HCT116 (cell line): ENCODE results near the gene GALNT2. TPM values are rescaled to one million over a fixed set of nuclear protein-coding genes. Genes with fewer than 3 reads are reported as not detected.

Source experiments
- ATAC-seq: fragments of 200-7000 bp; cut with Tn5 transposase; 2 replicates; pipeline ENCODE4 v1.9.1; 2020; ENCODE audit warnings: mild to moderate bottlenecking, moderate library complexity
- BruUV-seq: library from RNA; stranded (reverse); fragments of 400-500 nt; replicated peaks from 2 replicates; lab custom pipeline; 2021; lab: Mats Ljungman, UMichigan
- CTCF ChIA-PET: fragments of 300-600 bp; sonication (Branson Sonifier 250); formaldehyde crosslinking; loops from one replicate; lab custom pipeline; 2021; ENCODE audit warnings: antibody characterized with exemption; lab: Charles Lee
- POLR2A ChIA-PET: fragments of 300-600, 350-600 bp; sonication (Branson Sonifier 250); formaldehyde crosslinking; loops from one replicate; lab custom pipeline; 2021; ENCODE audit warnings: antibody characterized with exemption; lab: Charles Lee
- RAD21 ChIA-PET, 2 experiments: fragments of 300-600 bp; sonication (Branson Sonifier 250); formaldehyde crosslinking; loops; one replicate each; lab custom pipeline; 2023; ENCODE audit warnings: low total read pairs in 2 of 2; ENCODE audit not compliant: uncharacterized antibody in 2 of 2, unreplicated experiment in 2 of 2, low non-redundant PET in 1 of 2; lab: Charles Lee
- DNase-seq: peaks from one replicate; pipeline ENCODE4 v3.0.0-alpha.2; 2010; ENCODE audit warnings: low read depth, low spot score
- H2AFZ ChIP-seq: fragments of 200-600 bp; shearing (Covaris generic), sonication (generic); 2 replicates; pipeline ENCODE4 v1.6.1; 2017; ENCODE audit warnings: low read depth, mixed run types, mixed read lengths, antibody characterized with exemption, low read length; ENCODE audit not compliant: poor library complexity, severe bottlenecking
- H3K27ac ChIP-seq: 2 replicates; pipeline ENCODE4 v1.5.1; 2012; ENCODE audit warnings: low read depth, low read length
- H3K27me3 ChIP-seq: fragments of 200-600 bp; sonication (generic); 2 replicates; pipeline ENCODE4 v1.6.1; 2016; ENCODE audit warnings: mixed run types, low read length, mixed read lengths; ENCODE audit not compliant: insufficient read depth
- H3K36me3 ChIP-seq, 2 experiments: fragments of 200-500 bp in 1 of 2; fragments of 200-600 bp in 1 of 2; sonication (Bioruptor generic) in 1 of 2; sonication (generic) in 1 of 2; 2 replicates each; pipeline versions ENCODE4 v1.5.1 to v1.6.1; 2014 to 2016; ENCODE audit warnings: low read length in 2 of 2, inconsistent platforms in 1 of 2, mixed read lengths in 1 of 2, mixed run types in 1 of 2; ENCODE audit not compliant: insufficient read depth in 2 of 2, control insufficient read depth in 1 of 2
- H3K4me1 ChIP-seq, 2 experiments: fragments of 200-600 bp in 1 of 2; sonication (generic) in 1 of 2; 2 replicates each; pipeline versions ENCODE4 v1.5.1 to v1.6.1; 2012 to 2017; ENCODE audit warnings: low read length in 2 of 2, inconsistent platforms in 1 of 2, mild to moderate bottlenecking in 1 of 2, mixed read lengths in 1 of 2, mixed run types in 1 of 2, moderate library complexity in 1 of 2; ENCODE audit not compliant: insufficient read depth in 2 of 2, control insufficient read depth in 1 of 2
- H3K4me2 ChIP-seq: fragments of 200-600 bp; sonication (generic); 2 replicates; pipeline ENCODE4 v1.6.1; 2017; ENCODE audit warnings: mixed run types, low read length, mixed read lengths
- H3K4me3 ChIP-seq, 2 experiments: fragments of 200-600 bp in 1 of 2; sonication (generic) in 1 of 2; replicated peaks in 1 of 2; 2 replicates each; pipeline ENCODE4 v1.5.1; 2011 to 2016; ENCODE audit warnings: low read length in 2 of 2, control low read depth in 1 of 2, low read depth in 1 of 2, mild to moderate bottlenecking in 1 of 2, mixed read lengths in 1 of 2, mixed run types in 1 of 2
- H3K79me2 ChIP-seq: fragments of 200-600 bp; sonication (generic); 2 replicates; pipeline ENCODE4 v1.6.1; 2017; ENCODE audit warnings: mild to moderate bottlenecking, mixed run types, low read length, moderate library complexity, mixed read lengths; ENCODE audit not compliant: insufficient read depth
- H3K9ac ChIP-seq: fragments of 200-600 bp; sonication (generic); 2 replicates; pipeline ENCODE4 v1.6.1; 2016; ENCODE audit warnings: low read length, mixed read lengths
- H3K9me2 ChIP-seq: fragments of 200-600 bp; sonication (generic), shearing (Covaris generic); 2 replicates; pipeline ENCODE4 v1.6.1; 2017; ENCODE audit warnings: mixed run types, mild to moderate bottlenecking, moderate library complexity; ENCODE audit not compliant: insufficient read depth
- H3K9me3 ChIP-seq, 2 experiments: fragments of 200-500 bp in 1 of 2; fragments of 200-600 bp in 1 of 2; sonication (Bioruptor generic) in 1 of 2; sonication (generic) in 1 of 2; 2 replicates each; pipeline ENCODE4 v1.6.1; 2014 to 2017; ENCODE audit warnings: low read length in 2 of 2, mixed read lengths in 2 of 2, inconsistent platforms in 1 of 2, low read depth in 1 of 2, mild to moderate bottlenecking in 1 of 2, mixed run types in 1 of 2, moderate library complexity in 1 of 2; ENCODE audit not compliant: control insufficient read depth in 1 of 2, insufficient read depth in 1 of 2
- H4K20me1 ChIP-seq: fragments of 200-600 bp; sonication (generic), shearing (Covaris generic); 2 replicates; pipeline ENCODE4 v1.6.1; 2017; ENCODE audit warnings: mixed run types, mild to moderate bottlenecking, moderate library complexity; ENCODE audit not compliant: insufficient read depth
- ATF3 ChIP-seq: IDR thresholded peaks from 2 replicates; pipeline ENCODE4 v1.6.1; 2012
- CTCF ChIP-seq, 3 experiments: fragments of 200-600 bp in 1 of 3; sonication (generic) in 1 of 3; IDR thresholded peaks in 2 of 3; conservative IDR thresholded peaks in 1 of 3; 2 replicates each; pipeline ENCODE4 v1.5.1; 2012 to 2017; ENCODE audit warnings: low read depth in 2 of 3, low read length in 2 of 3, antibody characterized with exemption in 1 of 3, borderline replicate concordance in 1 of 3, control low read depth in 1 of 3, mild to moderate bottlenecking in 1 of 3, mixed read lengths in 1 of 3, mixed run types in 1 of 3, moderate library complexity in 1 of 3; ENCODE audit not compliant: insufficient read depth in 1 of 3
- EGR1 ChIP-seq: IDR thresholded peaks from 2 replicates; pipeline ENCODE4 v1.6.1; 2012; ENCODE audit warnings: low read depth
- EZH2phosphoT487 ChIP-seq: fragments of 200-600 bp; IDR thresholded peaks from 2 replicates; pipeline ENCODE4 v1.6.1; 2018; ENCODE audit warnings: antibody characterized with exemption, borderline replicate concordance
- JUND ChIP-seq: IDR thresholded peaks from 2 replicates; pipeline ENCODE4 v1.6.1; 2012
- POLR2A ChIP-seq: IDR thresholded peaks from 2 replicates; pipeline ENCODE4 v1.7.0; 2011; ENCODE audit warnings: borderline replicate concordance; ENCODE audit not compliant: insufficient read depth, insufficient read length; ENCODE audit errors: extremely low read depth
- POLR2AphosphoS5 ChIP-seq: IDR thresholded peaks from 2 replicates; pipeline ENCODE4 v1.6.1; 2011; ENCODE audit warnings: mild to moderate bottlenecking, low read depth, low read length, moderate library complexity
- RAD21 ChIP-seq: IDR thresholded peaks from 2 replicates; pipeline ENCODE4 v1.6.1; 2012; ENCODE audit warnings: low read depth, mild to moderate bottlenecking
- REST ChIP-seq: IDR thresholded peaks from 2 replicates; pipeline ENCODE4 v1.6.1; 2012; ENCODE audit warnings: low read depth
- SP1 ChIP-seq: IDR thresholded peaks from 2 replicates; pipeline ENCODE4 v1.6.1; 2012; ENCODE audit warnings: low read depth
- YY1 ChIP-seq: IDR thresholded peaks from 2 replicates; pipeline ENCODE4 v1.6.1; 2011; ENCODE audit warnings: low read length, low read depth, moderate library complexity, mild to moderate bottlenecking; ENCODE audit not compliant: insufficient replicate concordance; ENCODE audit errors: extremely low read depth
- ZFX ChIP-seq: fragments of 450-650 bp; IDR thresholded peaks from 2 replicates; pipeline ENCODE4 v1.6.1; 2017
- ZNF274 ChIP-seq: fragments of 200-500 bp; sonication (Bioruptor generic); IDR thresholded peaks from 2 replicates; pipeline ENCODE4 v1.6.1; 2014; ENCODE audit warnings: mild to moderate bottlenecking, low read depth, low read length, inconsistent platforms
- intact Hi-C: fragments of 100-400 bp; cut with micrococcal nuclease; formaldehyde crosslinking; loops from 2 replicates; pipeline ENCODE4 v1.10.0; 2022
- total RNA-seq: library from RNA; stranded (reverse); gene quantifications from one replicate; pipeline ENCODE4 v1.2.1, GENCODE V29; 2021; ENCODE audit not compliant: unreplicated experiment

GALNT2 gene
- total RNA-seq, 1 experiment from 2014 or later, result 40.8 TPM

- Histone ChIP-seq H4K20me1 (no peaks in the 10 kb centered on the region), H3K4me3 (no peak overlapping the region), H3K27me3 (no peaks in the 10 kb centered on the region), H3K27ac (no peak overlapping the region), H3K36me3 (no peaks in the 10 kb centered on the region), H3K9ac (no peak overlapping the region), H2AFZ (no peak overlapping the region), H3K9me2 (no peaks in the 10 kb centered on the region), H3K79me2 (no peaks in the 10 kb centered on the region), H3K4me2 (no peak overlapping the region), H3K4me1 (peaks cover 0 to 10% of the 10 kb centered on the region in 2 experiments; a peak in 2 of 4 replicates), H3K9me3 (no peaks in the 10 kb centered on the region)
- CTCF ChIA-PET, result interaction anchor here (0.7 kb wide), 1 partner anchor 283 kb away, joined by 3 read pairs; no protein-coding TSS in a partner anchor
- intact Hi-C loops, result no loop called here
- ATAC-seq (no peak), DNase-seq (no peak)
- BruUV-seq, result no TSS peak
- POLR2A ChIA-PET, result no interaction called here
- RAD21 ChIA-PET, result no interaction called here
- TF ChIP-seq POLR2AphosphoS5 (no peak), RAD21 (no peak), ZNF274 (no peak), EZH2phosphoT487 (no peak), POLR2A (no peak), YY1 (no peak), JUND (no peak), ATF3 (no peak), EGR1 (no peak), SP1 (no peak), REST (no peak), CTCF (IDR thresholded peaks at IDR 0.05 in 2 of 3, conservative IDR thresholded peaks at IDR 0.05 in 1 of 3; ENCODE audit: borderline replicate concordance in 1 of 3, insufficient read depth in 1 of 3, low read depth in 2 of 3, low read length in 2 of 3) (no peak), ZFX (no peak)
Observed at GRCh38 chr1:230132758-230133157, 65.7 kb downstream of the GALNT2 start.
